Breast epithelium (tissue), 3 donors: Measurements from ENCODE around the gene FHIP1B.

ENCODE experiments used
- CTCF ChIP-seq, 3 donors: fragments of 450-650 bp; IDR thresholded peaks; one replicate each; pipeline ENCODE4 v1.5.1; 2016 to 2017; ENCODE audit warnings: antibody characterized with exemption in 3 of 3, mild to moderate bottlenecking in 3 of 3, moderate library complexity in 3 of 3
- POLR2A ChIP-seq: fragments of 450-650 bp; IDR thresholded peaks from one replicate; pipeline ENCODE4 v1.6.1; 2016; ENCODE audit warnings: antibody characterized with exemption, mild to moderate bottlenecking, moderate library complexity
- POLR2AphosphoS5 ChIP-seq, 3 donors: sonication (generic); formaldehyde crosslinking; IDR thresholded peaks; one replicate each; pipeline ENCODE4 v1.6.1; 2017; ENCODE audit warnings: antibody characterized with exemption in 3 of 3

GRCh38 chr11:6258141-6258540 lies 23.7 kb upstream of the FHIP1B start:
- TF ChIP-seq CTCF (IDR thresholded peaks at IDR 0.05) (no peak), POLR2A (no peak), POLR2AphosphoS5 (IDR thresholded peaks at IDR 0.05) (no peak)
